Effector memory CD4-positive, alpha-beta T cell (primary cell): Measurements from ENCODE around the gene RCAN3.
"Not testable (repeated sequence)": the region's sequence is repeated elsewhere in the genome, so short reads cannot be mapped to it uniquely, and the experiment has no call there.

Experiments
- DNase-seq, 3 donors: peaks; one replicate each; pipeline ENCODE4 v3.0.0-alpha.2; 2020
- H3K27ac ChIP-seq: 2 replicates; pipeline ENCODE4 v1.7.0; 2013; ENCODE audit warnings: mild to moderate bottlenecking, low read length, moderate library complexity; ENCODE audit not compliant: insufficient read depth, poor library complexity, severe bottlenecking
- H3K27me3 ChIP-seq: replicated peaks from 2 replicates; pipeline ENCODE4 v1.7.0; 2013; ENCODE audit warnings: mild to moderate bottlenecking, low read length; ENCODE audit not compliant: insufficient read depth, control insufficient read depth, poor library complexity, severe bottlenecking
- H3K36me3 ChIP-seq: 2 replicates; pipeline ENCODE4 v1.7.0; 2013; ENCODE audit warnings: mild to moderate bottlenecking, low read length, moderate library complexity; ENCODE audit not compliant: control insufficient read depth, insufficient read depth
- H3K4me1 ChIP-seq: 2 replicates; pipeline ENCODE4 v1.7.0; 2013; ENCODE audit warnings: low read length, mild to moderate bottlenecking; ENCODE audit not compliant: control insufficient read depth, insufficient read depth, poor library complexity, severe bottlenecking
- H3K4me3 ChIP-seq: 2 replicates; pipeline ENCODE4 v1.7.0; 2013; ENCODE audit warnings: low read length, low read depth, mild to moderate bottlenecking; ENCODE audit not compliant: insufficient read depth, poor library complexity, severe bottlenecking
- H3K9me3 ChIP-seq: 2 replicates; pipeline ENCODE4 v1.7.0; 2013; ENCODE audit warnings: mild to moderate bottlenecking, low read length, moderate library complexity; ENCODE audit not compliant: control insufficient read depth
- total RNA-seq, 3 donors: gene quantifications; one replicate each; lab custom pipeline; 2026; lab: John Stamatoyannopoulos, UW

The RCAN3 gene
- 286 to 470 (median 365) reads per million in 3 donors for total RNA-seq

DNA sequence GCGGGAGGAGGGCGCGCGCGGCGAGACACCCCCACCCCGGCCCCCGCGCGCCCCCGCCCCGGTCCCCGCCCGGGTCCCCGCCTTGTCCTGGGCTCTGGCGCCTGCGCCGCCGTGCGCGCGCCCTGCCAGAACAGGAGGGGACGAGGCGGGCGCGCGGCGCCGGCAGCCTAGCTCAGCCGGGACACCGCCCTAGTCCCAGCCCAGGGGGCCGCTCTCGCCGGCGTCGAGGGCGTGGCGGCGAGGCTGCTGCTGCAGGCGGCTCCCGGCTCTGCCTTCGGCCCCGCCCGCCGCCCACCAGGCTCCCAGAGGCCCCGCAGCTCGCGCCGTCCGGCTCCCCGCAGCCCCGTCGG, at the start of gene RCAN3:
Gene RCAN3 (plus strand): TSS at position 128 of the 350 bp plus-strand sequence. CDS start 11,537 bp downstream, outside the sequence.
- DNase-seq, result peak; percentile 73 to 80 (median 76)
- peaks cover 40% of the 10 kb centered on the region for H3K4me1 ChIP-seq

DNA sequence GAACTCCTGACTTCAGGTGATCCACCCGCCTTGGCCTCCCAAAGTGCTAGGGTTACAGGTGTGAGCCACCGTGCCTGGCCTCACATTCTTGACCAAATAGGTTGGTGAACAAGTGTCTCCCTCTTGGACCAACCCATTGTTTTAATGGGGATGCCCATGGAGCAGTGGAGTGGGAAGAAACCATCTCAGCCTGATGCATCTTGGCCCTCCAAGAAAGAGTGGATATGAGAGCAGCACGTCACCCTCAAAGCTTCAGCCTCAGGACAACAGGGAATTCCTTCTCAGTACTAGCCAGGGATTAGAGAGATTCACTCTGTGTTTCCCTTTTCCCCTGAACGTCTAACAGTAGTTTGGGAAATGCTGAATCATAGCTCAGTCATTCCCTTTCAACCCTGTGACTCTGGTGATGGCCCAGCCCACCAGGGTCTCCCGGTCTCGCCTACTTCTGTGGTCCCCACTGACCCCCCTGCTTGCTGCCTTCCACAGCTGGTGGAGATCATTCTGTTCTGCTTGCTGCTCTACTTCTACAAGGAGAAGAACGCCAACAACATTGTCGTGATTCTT, 49.6 kb upstream of the RCAN3 start:
- Histone ChIP-seq H3K9me3 (no peaks in the 10 kb centered on the region), H3K4me3 (no peak overlapping the region), H3K36me3 (peaks cover 69% of the 10 kb centered on the region), H3K4me1 (no peaks in the 10 kb centered on the region), H3K27me3 (no peaks in the 10 kb centered on the region), H3K27ac (no peak overlapping the region)
- no peak for DNase-seq

More for the DNA sequence above, at the start of gene RCAN3:
- Histone ChIP-seq H3K4me3 (peak within 1 kb of the TSS; percentile 73), H3K9me3 (no peaks in the 10 kb centered on the region), H3K27me3 (no peaks in the 10 kb centered on the region), H3K27ac (peak within 1 kb of the TSS; percentile 97), H3K36me3 (no peaks in the 10 kb centered on the region)

DNA sequence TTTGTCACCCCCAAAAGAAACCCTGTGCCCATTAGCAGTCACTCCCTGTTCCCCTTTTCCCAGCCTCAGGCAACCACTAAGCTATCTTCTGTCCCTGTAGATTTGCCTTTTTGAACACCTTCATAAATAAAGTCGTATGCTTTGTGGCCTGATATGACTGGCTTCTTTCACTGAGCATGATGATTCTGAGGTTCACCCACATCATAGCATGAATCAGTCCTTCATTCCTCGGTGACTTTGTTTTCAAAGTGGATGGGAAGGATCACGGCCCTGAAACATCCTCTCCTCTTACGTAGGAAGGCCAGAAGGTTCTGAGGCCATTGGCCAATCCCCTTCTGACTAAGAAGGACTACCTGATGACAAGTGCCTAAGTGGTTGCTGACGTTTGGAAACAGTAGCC, 48.0 kb upstream of the RCAN3 start:
- DNase-seq, result no peak
- no peak overlapping the region for H3K27ac ChIP-seq
- no peaks in the 10 kb centered on the region for H3K27me3 ChIP-seq
- H3K4me1 ChIP-seq, result no peaks in the 10 kb centered on the region
- H3K9me3 ChIP-seq, result no peaks in the 10 kb centered on the region
- H3K4me3 ChIP-seq, result no peak overlapping the region
- H3K36me3 ChIP-seq, result peaks cover 69% of the 10 kb centered on the region

DNA sequence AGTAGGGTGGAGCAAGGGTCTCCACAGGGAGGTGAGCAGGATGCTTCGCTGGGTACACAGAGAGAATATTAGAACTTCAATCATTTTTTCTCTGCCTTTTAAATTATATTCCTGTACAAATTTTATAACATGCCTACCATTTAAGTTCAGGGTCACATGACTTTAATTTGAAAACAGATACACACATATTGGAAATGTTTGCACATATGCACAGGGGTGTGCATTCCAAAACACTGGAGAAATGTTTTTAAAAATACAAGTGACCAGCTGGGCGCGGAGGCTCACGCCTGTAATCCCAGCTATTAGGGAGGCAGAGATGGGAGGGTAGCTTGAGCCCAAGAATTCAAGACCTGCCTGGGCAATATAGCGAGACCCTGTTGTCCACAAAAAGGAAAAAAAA, 47.4 kb upstream of the RCAN3 start:
- DNase-seq, result no peak
- Histone ChIP-seq H3K27me3 (no peaks in the 10 kb centered on the region), H3K4me1 (no peaks in the 10 kb centered on the region), H3K27ac (no peak overlapping the region), H3K4me3 (no peak overlapping the region), H3K9me3 (no peaks in the 10 kb centered on the region), H3K36me3 (peaks cover 70% of the 10 kb centered on the region)

DNA sequence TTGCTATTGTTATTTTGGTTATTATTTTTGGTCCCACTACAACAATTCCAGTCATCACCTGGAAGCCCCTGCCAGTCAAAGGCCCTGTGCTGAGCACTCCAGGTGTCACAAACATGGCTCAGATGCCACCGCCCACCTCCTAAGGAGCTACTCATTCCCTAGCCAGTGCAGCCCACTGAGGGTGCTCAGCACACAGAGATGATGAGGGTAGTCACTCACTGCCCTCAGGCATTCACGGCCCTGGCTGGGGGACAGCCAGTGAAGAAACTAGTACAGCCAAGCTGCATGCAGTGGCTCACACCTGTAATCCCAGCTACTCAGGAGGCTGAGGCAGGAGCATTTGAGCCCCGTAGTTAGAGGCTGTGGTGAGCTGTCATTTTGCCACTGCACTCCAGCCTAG, 44.8 kb upstream of the RCAN3 start:
- H3K27me3 ChIP-seq, result no peaks in the 10 kb centered on the region
- no peak overlapping the region for H3K4me3 ChIP-seq
- no peak for DNase-seq
- peaks cover 64% of the 10 kb centered on the region for H3K36me3 ChIP-seq
- no peaks in the 10 kb centered on the region for H3K4me1 ChIP-seq
- no peaks in the 10 kb centered on the region for H3K9me3 ChIP-seq
- no peak overlapping the region for H3K27ac ChIP-seq

DNA sequence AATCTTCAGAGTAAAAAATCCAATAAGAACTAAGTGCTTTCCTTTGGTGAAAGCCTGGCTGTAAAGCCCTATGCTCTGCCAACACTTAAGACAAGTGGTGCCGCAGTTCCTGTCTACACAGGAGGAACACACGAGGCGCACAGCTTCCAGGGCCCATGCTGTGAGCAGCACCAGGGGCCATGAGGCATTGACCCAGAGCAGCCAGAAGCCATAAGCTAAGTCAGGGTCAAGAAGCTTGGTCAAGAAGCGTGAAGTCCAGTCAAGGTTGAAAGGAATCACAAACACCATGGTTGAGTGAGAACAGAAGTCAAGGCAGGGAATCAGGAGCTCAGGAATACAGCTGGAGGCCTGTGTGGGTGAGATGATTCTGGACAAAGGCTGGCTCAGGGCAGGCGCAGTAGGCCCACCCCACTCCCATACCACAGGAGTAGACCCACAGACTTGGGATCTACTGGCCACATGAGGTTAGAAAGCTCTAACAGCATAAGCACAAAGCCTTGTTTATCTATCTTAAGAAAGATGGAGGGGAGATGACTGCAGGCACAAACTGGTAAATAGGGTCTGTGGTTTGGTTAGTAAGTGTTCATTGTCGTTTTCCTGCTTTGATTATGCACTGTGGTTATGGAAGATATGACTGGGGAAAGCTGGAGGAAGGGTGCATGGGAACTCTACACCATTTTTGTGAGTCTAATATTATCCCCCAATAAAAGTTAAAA, 42.9 kb upstream of the RCAN3 start:
- no peaks in the 10 kb centered on the region for H3K4me1 ChIP-seq
- no peak overlapping the region for H3K27ac ChIP-seq
- no peak for DNase-seq
- no peaks in the 10 kb centered on the region for H3K9me3 ChIP-seq
- H3K36me3 ChIP-seq, result peaks cover 62% of the 10 kb centered on the region
- no peaks in the 10 kb centered on the region for H3K27me3 ChIP-seq
- H3K4me3 ChIP-seq, result no peak overlapping the region

DNA sequence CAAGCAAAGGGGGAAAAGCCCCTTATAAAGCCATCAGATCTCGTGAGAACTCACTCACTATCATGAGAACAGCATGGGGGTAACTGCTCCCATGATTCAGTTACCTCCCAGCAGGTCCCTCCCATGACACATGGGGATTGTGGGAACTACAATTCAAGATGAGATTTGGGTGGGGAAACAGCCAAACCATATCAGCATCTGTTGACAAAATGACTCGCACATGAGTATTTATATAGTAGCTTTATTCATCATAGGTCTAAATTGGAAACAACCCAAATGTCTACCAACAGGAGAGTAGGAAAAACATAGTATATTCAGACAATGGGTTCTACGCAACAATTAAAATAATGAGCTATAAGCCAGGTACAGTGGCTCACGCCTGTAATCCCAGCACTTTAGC, 40.5 kb upstream of the RCAN3 start:
- not testable (repeated sequence) for H3K9me3 ChIP-seq, H3K4me1 ChIP-seq, H3K27ac ChIP-seq, H3K4me3 ChIP-seq, DNase-seq, H3K27me3 ChIP-seq
- H3K36me3 ChIP-seq, result peaks cover 50% of the 10 kb centered on the region

DNA sequence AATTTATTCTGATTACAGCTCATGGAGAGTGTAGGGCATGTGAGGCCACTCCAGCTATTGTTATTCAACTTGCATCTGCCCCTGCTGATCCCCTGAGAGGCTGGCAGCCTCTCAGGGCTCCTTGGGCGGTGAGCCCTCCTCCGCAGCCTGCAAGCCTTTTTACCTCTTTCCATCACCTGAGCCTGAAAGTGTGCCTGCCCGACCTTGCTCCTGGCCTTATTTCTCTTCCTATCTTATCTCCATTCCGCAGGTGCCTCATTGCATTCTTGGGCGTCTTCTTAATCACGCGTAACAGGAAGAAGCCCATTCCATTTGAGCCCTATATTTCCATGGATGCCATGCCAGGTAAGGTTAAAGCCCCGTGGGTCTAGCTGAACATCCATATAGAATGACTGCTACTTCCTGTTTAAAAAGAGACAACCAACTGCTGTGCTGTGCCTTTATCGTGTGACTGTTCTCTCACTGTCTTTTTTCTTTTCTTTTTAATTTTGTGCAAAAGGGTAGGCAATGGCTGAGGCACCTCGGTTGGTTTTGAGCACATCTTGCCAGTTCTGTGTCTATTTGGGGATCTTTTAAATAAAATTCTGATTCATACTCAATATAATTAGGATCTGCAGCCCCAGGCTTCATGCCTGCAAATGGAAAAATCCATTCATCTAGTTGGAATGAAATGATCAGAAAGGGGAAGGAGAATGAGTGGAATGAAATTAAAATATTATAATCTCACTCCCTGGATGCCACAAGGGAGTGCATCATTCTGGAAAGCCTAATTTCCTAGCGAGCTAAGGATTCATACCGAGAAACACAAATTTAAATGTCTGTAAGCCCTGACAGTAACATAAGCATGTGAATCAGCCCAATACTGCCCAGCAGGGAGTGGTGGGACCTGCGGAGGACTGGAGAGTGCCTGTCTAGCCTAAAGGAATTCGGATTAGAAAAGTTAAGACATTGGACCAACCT, 38.6 kb upstream of the RCAN3 start:
- Histone ChIP-seq H3K4me3 (no peak overlapping the region), H3K27ac (no peak overlapping the region), H3K27me3 (no peaks in the 10 kb centered on the region), H3K36me3 (peaks cover 38% of the 10 kb centered on the region), H3K4me1 (no peaks in the 10 kb centered on the region), H3K9me3 (no peaks in the 10 kb centered on the region)
- DNase-seq, result no peak

DNA sequence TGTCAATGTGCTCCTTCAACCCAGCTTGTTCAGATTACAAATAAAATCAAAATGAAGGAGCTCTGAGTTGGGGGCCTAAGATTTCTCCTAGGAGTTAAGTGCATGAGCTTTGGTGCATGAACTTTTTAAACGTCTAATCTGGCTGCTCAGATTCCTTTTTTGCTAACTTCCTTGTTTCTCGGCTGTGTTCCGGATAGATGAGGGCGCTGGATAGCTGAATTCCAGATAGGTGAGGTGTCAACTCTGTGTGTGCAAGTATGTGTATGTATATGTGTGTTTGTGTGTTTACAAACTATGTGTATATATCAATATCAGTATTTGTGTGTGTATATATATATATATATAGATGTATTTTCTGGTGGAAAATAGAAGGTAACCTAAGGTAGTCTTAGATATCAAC, 37.5 kb upstream of the RCAN3 start:
- H3K27ac ChIP-seq, result no peak overlapping the region
- peaks cover 33% of the 10 kb centered on the region for H3K36me3 ChIP-seq
- DNase-seq, result no peak

DNA sequence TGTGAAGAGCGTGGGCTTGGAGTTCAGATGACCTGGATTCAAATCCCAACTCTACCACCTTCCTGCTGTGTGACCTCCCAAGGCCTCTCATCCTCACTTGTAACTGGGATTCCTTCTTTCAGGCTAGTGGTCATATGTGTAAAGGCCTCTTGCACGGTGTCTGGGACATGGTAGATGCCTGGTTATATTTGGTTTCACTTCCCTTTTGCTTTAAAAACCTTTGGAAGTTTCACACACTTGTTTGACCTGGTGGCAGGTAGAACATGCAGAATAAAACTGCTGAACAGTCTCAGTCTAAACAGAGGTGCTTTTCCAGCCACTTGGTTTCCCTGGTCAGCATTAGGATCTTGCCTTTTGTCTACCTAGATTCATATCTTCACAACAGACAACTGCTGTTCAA, 37.0 kb upstream of the RCAN3 start:
- no peaks in the 10 kb centered on the region for H3K4me1 ChIP-seq
- DNase-seq, result no peak
- H3K36me3 ChIP-seq, result peaks cover 28% of the 10 kb centered on the region
- no peak overlapping the region for H3K4me3 ChIP-seq
- H3K27ac ChIP-seq, result no peak overlapping the region
- no peaks in the 10 kb centered on the region for H3K27me3 ChIP-seq
- no peaks in the 10 kb centered on the region for H3K9me3 ChIP-seq

More for the DNA sequence above, 37.5 kb upstream of the RCAN3 start:
- Histone ChIP-seq H3K4me1 (no peaks in the 10 kb centered on the region), H3K27me3 (no peaks in the 10 kb centered on the region), H3K4me3 (no peak overlapping the region), H3K9me3 (no peaks in the 10 kb centered on the region)
